Stimulated activated CD4-positive, alpha-beta T cell treated with anti-CD3 and anti-CD28 coated beads, Interleukin-1b, Interleukin-23, amount 100 ng/mL, for 48 hours (primary cell): ENCODE results near the gene ZNF711.
"Not testable (repeated sequence)": the region's sequence is repeated elsewhere in the genome, so short reads cannot be mapped to it uniquely, and the experiment has no call there.

Experiments
- DNase-seq: peaks from one replicate; pipeline ENCODE4 v3.0.0-alpha.2; 2020

The ZNF711 gene

DNA sequence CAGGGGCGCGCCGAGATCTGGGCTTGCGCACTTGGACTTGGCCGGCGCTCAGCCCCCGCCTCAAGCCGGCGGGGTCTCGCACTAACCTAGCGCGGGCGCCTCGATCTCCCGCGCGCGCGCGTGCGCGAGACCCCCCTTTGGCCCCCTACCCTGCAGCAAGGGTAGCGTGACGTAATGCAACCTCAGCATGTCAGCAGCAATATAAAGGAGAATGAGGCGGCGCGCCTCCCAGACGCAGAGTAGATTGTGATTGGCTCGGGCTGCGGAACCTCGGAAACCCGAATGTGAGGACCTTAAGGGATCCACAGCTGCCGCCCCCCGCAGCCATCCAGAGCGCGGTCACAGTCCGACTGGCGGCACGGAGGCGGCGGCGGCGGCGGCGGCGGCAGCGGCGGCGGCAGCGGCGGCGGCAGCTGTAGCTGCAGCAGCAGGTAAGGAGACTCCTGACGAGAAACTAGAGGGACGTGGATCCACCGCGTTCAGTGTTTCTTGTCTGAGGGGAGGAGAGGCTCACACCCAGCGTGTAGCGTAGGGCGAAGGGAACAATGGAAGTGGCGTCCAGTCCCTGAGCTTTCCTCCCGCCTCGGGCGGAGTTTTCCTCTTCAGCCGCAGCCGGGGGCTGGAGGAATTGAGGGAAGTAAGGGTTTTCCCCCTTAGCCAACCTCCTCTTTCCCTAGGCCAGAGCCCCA lies at the start of gene ZNF711, which contains the start of gene SATL1:
Gene ZNF711, plus strand, starts transcription at position 231 of the 689 bp plus-strand sequence. CDS start 3,582 bp downstream, outside the sequence.
Gene SATL1, minus strand, starts transcription at position 19 of the 689 bp plus-strand sequence. CDS start 134,811 bp downstream, outside the sequence.
- DNase-seq: peak; percentile 3

DNA sequence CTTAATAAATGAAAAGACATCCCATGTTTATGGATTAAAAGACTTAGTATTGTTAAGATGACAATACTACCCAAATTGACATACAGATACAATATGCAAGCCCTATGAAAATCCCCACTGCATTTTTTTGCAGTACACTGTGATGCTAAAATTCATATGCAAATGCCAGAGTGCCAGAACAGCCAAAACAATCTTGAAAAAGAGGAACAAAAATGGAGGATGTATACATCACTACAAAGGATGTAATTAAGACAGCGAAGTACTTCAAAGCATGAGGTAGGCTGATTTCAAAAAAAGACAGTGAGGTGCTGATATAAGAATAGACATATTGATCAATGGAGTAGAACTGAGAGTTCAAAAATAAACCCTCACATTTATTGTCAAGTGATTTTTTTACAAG lies 47.5 kb upstream of the ZNF711 start:
- no peak for DNase-seq

DNA sequence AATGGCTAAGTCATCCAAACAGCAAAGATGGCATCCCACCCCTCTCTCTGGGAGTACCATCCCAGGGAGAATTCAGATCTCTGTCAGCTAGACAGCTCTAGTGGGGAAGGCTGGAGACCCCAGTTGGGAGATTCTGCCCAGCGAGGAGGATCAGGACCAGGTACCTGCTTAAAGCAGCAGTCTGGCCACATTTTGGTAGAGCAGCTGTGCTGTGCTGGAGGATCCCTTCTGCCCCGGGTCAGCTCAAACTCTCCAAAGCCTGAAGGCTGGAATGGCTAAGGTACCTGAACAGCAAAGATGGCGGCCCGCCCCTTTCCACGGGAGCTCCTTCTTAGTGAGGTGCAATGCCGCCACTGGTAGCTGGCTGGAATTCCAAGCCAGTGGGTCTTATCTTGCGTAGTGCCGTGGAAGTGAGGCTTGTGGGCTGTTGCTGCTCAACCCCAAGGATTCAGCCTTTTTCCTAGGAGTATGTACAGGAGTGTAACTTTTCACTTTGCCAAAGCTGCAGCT lies 40.3 kb upstream of the ZNF711 start:
- DNase-seq: no peak

DNA sequence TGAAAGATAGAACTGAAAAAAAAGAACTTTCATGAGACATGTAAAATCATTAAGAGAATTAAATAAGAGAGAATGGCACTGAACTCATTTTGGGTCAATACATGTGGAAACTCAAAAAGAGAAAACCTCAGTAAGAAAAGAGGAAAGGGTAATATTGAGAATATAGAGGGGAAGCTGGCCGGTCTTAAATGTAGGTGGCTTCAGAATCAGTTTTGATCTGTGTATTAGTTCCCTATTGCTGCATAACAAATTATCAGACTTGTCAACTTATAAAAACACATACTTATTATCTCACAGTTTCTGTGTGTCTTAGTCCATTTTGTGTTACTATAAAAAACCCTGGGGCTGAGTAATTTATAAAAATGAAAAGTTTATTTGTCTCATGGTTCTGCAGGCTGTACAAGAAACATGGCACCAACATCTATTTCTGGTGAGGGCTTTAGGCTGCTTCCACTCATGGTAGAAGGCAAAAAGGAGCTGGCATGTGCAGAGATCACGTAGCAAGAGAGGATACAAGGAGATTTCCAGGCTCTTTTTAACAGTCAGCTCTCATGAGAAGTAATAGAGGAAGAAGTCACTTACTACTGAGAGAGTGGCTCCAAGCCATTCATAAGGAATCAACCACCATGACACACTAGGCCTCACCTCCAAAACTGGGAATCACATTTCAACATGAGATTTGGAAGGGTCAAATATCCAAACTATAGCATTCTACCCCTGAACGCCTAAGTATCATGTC lies 29.8 kb upstream of the ZNF711 start:
- DNase-seq: no peak

DNA sequence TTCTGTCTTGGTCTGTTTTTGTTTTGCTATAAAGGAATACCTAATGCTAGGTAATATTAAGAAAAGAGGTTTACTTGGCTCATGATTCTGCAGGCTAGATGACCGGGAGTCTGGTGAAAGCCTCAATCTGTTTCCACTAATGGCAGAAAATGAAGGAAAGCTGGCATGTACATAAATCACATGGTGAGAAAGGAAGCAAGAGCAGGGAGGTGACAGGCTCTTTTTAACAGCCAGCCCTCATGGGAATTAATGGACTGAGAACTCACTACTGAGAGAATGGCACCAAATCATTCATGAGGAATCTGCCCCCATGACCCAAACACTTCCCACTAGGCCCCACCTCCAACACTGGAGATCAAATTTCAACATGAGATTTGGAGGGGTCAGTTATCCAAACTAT lies 27.8 kb upstream of the ZNF711 start:
- no peak for DNase-seq

DNA sequence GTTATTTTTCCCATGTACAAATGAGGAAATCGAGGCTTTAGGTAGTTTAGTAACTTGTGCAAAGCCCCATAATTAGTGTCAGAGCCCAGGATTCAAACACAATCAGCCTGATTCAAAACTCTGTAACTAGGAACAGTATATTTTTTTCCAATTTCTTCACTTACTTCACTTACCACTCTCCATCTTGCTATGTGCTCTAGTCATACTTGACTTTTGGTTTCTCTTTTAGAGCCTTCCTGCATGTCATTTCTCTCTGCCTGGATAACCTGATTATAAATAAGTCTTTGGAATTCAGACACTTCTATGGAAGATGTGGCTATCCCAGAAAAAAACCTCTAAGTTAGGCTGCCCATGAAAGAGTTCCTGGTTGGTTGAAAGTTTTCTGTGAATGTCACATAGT lies 22.4 kb upstream of the ZNF711 start:
- no peak for DNase-seq

DNA sequence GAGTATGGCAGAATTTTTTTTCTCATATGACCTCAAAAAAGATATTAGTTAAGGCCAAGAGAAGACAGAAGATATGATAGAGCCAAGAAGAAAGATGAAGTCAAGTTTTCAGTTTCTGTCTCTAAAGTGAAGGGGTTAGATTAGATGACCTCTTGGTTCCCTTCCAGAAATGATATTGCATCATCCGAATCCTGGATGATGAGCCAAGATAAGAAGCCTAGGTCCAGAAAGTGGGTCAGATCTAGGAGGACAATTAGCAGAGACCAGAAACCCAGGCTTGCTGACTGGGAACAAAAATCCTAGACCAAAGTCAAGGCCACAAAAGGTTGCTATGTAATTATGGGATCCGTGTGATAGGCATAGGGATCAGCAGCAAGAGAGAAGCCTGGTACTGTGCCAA lies 20.4 kb upstream of the ZNF711 start:
- no peak for DNase-seq

DNA sequence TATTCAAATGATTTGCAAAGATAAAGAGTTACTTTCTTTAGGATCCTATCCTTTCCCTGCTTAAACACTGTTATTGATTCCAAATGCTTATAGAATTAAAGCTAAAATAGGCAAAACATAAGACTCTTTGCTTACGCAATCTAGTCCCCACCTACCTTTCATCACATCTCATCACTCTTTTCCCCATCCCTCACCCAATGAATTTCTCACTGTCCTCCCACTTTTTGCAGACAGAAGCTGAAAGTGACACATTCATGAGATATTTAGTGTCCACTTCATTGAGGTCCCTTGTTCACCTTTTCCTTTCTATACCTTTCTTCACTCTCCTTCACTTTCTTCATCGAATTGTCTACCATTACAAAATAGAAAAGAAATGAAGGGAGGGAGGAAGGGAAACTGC lies 636 bp upstream of the ZNF711 start:
- no peak for DNase-seq

DNA sequence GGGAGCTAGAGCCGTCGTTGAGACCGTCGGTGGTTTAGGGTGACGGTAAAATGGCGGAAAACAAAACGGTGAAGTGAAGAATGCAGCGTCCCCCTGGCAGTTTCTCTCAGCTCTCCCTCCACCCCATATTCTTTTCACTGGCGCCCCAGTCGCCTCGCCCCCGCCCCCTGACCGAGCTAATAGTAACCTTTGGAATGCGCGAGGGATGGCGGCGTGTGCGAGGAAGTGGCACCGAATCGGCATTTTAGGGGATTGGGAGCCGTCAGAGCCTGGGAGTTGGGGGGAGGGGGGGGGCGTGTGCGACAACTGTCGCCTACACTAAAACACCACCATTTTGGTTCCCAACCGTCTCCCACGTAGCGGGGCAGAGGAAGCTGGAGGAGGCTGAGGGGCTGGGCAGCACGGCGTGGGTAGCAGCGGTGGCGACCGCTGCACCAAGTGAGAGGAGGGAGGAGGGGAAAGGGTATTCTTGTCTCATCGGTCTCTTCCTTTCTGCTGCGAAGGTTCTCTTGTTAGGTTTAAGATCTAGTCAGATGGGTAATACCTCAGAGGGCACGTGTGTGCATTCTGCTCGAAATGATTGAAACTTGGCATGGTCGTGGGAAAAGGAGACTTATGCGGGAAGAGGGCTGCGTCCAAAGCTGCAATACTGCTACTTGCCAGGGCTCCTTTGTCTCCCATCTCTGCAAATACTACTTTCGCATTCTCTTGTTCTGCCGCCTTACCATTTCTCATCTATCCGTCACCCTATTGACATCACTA lies 840 bp downstream of the ZNF711 start:
- DNase-seq: no peak

DNA sequence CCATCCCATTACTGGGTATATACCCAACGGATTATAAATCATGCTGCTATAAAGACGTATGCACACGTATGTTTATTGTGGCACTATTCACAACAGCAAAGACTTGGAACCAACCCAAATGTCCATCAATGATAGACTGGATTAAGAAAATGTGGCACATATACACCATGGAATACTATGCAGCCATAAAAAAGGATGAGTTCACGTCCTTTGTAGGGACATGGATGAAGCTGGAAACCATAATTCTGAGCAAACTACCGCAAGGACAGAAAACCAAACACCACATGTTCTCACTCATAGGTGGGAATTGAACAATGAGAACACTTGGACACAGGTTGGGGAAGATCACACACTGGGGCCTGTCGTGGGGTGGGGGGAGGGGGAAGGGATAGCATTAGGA lies 41.5 kb downstream of the ZNF711 start:
- DNase-seq: not testable (repeated sequence)

DNA sequence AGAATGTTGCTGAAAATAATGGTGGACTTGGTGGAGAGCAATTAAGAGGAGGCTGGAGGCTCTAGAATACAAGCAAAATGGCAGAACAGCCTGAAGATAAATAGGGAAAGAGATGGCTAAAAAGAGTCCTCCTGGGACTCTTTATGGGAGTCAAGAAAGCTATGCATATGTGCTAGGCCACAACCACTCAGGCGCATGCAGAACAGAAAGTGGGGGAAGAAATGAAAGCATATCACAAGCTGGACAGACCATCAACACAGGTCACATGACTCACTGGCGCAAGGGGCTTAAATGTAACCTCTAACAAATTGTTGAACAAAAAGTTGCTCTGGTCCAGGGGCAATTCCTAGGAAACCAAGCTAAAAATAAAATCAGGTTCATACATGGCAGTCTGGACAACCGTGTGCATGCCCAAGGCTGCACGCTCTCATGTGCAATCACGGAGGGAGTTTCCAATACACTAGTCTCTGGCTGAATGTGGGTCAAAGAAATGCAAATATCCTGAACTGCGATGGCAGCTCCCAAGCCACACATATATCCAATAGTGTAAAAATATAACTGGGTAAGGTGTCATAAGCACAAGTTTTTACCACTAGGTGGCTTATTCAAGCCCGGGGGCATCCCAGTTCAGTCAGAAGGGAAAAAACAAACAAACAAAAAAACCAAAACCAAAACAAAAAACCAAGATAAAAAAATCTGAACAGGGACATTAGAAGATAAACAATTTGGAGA lies 45.4 kb downstream of the ZNF711 start:
- DNase-seq: no peak

DNA sequence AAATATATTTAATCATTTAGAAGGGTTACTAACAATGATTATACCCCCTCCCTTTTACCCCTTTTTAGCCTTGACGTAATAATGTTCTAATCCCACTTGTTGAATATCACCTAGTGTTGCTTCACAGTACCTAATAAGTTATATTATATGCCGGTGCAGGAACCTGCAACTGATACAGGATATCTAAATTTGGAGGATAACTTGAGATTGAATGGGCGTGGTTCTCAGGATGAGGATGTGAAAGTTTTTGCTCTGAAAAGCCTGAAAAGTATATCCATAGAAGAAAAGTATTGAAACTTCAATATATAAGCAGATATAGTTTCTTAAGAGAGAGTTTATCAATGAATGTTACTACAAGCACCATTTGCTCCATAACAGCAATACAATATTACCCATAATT lies 59.8 kb downstream of the ZNF711 start:
- DNase-seq: no peak

DNA sequence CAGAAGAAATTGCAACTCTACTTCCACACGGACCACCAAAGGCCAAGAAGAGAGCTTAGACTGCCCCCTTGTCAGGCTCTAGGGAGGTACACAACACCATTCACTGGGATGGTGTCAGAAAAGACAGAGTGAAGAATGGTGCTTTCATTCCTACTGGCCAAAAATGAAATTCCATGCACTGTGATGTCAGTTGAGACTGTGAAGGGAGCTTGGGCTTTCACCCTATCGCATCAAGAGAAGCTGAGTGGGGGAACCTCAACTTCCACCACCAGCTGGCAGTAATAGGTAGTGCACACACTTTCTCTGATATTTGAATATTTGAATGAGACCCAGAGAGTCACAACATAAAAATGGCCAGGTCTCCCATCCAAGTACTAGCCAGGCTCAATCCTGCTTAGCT lies 65.9 kb downstream of the ZNF711 start:
- DNase-seq: no peak

DNA sequence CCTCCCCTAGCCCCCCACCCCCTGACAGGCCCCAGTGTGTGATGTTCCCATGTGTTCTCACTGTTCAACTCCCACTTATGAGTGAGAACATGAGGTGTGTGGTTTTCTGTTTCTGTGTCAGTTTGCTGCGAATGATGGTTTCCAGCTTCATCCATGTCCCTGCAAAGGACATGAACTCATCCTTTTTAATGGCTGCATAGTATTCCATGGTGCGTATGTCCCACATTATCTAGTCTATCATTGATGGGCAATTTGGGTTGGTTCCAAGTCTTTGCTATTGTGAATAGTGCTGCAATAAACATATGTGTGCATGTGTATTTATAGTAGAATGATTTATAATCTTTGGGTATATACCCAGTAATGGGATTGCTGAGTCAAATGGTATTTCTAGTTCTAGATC lies 67.6 kb downstream of the ZNF711 start:
- DNase-seq: not testable (repeated sequence)
